NCI-H524 (cell line): ENCODE results near the gene GRPR.
"Not testable (repeated sequence)": the region's sequence is repeated elsewhere in the genome, so short reads cannot be mapped to it uniquely, and the experiment has no call there.

Experiments used
- DNase-seq, 2 experiments: peaks; one replicate each; lab custom pipeline; 2025; lab: John Stamatoyannopoulos, UW

The GRPR gene

DNA sequence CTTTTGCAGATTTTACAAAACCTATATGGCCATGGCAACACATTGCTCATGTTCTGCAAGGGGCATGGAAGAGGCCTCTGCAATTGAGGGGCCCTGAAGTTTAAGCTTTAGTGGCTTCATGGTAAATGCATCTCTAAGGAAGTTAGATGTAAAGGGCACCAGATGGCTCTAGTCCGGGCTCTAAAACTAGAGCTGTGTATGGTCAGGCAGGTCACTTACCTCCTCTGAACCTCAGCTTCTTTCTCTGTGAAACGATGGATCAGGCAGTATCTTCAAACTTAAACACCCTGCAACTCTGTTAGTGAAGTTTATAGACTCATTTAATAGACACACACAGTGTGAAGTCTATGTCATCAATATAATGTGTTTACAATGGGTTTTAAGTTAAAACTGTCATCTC is 53.9 kb downstream of the GRPR start:
- no peak for DNase-seq

DNA sequence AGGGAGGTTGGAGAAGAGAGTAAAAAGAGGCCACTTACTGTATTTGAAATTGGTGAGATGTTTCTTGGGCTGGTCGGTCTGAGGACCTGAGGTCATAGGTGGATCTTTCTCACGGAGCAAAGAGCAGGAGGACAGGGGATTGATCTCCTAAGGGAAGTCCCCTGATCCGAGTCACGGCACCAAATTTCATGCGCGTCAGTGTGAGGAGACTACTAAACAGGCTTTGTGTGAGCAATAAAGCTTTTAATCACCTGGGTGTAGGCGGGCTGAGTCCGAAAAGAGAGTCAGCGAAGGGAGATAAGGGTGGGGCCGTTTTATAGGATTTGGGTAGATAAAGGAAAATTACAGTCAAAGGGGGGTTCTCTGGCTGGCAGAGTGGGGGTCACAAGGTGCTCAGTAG is 60.5 kb downstream of the GRPR start:
- DNase-seq = not testable (repeated sequence)

DNA sequence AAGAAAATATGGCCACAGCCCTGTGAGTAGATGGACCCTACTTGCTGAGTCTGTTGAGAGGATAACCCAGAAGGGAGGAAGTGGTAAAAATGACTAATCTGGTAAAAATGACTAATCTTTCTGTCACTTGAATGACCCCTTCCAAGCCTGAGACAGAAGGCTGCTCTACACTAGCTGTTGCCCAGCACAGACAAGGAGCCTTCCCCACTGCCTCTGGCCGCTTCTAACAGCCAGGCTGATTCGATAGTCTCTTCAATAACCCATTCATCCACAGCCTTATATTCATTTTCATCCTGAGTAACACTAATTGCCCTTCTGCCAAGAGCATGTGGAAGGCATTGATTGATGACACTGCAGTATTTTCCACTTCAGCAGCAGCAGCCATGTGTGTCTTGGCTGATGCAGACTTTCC is 62.4 kb downstream of the GRPR start:
- DNase-seq = peak in 1 of 2 experiments; percentile 11

DNA sequence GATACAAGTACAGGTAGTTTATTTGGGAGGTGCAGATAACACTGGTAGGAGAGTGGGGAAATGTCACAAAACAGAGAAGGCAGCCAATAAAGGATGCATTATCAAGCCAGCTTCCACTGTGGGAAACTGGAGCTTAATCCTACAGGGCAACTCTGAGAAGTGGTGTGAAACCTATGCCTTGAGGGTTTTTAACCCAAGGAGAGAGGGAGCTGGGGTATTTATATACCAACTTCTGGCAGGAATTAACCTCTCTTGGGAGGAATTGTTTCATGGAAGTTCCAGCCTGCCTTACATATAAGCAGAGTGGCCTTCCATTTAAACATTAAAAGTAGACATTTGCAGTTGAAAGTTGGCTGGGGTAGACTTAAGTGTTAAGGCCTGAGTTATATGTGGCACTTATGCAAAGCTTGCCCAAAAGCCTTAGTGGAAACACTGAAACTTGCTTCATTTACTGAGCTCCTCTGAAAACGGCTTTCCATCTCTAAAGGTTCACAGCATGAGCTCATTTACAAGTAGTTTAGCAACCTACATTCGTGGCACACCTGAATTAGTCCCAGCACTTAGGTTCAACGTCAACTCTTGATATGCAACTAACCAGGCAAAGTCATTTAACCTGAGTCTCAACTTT is 63.1 kb downstream of the GRPR start:
- DNase-seq = no peak

DNA sequence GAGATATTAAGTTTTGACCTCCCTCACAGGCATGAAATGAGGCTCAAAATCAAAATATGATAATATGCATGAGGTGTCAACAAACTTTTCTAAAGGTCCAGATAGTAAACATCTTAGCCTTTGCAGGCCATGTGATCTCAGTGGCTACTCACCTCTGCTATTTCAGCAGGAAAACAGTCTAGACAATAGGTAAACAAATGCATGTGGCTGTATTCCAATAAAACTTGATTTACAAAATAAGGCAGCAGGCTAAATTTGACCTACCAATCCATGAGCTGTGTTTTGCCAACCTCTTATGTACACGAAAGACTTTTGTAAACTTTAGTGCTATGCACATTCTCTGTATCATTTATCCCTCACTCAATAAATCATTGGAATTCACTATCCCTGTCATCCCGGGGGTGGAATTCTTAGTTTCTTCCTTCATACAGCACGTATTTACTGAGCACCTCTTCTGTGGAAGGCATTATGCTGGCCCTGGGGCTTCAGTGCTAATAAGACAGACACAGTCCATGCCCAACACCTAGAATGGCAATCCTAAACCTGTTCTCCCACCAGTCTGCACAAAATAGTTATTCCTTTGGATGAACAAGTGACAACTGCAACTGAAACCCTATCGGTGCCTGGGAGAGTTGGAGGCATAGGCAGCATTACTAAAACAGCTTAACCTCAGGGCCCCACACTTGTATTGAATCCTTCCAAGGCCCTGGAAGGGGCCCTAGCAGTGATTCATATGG is 63.8 kb downstream of the GRPR start:
- DNase-seq = no peak

DNA sequence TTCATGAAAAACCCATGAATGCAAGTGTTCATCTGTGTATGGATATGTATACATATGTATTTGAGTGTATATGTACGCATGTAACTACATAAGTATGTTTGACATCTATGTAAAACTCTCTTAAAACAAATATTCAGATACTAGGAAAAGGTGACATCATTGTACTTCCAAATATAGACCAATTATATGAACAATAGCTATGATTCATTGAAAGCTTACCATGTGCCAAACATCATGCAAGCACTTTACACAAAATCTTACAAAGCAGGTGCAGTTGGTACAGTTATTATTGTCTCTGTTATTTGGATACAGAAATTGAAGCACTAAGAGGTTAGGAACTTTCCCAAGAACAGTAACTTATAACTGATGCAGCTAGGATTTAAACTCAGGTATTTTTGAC is 65.3 kb downstream of the GRPR start:
- DNase-seq = no peak

DNA sequence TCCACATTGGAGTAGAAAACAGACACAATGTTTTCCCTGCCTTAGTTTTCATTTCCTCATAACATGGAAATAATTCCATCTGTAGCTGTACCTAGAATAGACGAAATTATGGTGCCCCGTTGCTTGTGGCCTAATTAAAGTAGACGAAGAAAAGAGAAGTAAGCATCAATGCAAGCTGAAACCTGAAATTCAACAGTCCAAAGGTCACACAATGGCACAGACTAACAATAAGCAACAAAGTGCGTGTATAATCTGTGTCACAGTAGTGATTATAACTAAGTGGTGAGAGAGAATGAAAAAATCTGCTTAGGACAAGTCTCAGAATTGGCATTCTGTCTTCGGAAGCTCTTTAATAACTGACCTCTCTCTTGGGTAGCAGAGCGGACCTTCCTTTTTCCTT is 68.2 kb downstream of the GRPR start:
- no peak for DNase-seq

DNA sequence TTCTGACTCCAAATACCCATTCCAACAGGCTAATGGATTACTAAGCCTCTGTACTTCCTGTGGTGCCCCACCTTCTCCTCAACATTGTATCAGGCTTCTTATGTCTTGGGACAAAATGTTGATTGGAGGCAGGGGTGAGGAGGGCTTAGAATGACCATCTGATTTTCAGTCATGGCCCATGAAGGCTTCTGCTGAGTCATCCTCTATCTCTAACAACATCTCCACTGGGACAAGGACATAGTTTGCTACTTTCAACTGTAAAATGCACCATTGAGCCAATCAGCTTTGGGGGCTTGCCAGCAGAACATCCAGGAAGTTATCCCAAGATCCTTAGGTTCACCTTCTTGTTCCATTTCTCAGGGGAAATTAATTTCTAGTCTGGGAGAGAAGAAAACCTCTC is 73.5 kb downstream of the GRPR start:
- DNase-seq = no peak

DNA sequence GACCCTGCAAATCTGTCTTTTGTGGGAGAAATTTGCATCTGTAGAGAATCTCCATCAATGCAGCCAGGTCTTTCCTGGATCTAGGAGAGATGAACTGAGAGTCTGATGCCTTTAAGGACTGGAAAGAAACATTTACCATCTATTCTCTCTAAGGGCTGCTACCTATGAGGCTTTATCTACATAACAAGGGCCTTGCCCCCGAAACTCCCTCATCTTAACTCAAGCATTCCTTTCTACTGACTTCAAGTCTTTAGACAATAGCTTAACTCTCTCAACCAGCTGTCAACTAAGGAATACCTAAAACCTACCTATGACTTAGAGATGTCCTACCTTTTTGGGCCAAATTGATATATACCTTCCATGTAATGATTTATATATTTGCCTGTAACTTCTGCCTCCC is 76.0 kb downstream of the GRPR start:
- DNase-seq = peak in 1 of 2 experiments; percentile 14

DNA sequence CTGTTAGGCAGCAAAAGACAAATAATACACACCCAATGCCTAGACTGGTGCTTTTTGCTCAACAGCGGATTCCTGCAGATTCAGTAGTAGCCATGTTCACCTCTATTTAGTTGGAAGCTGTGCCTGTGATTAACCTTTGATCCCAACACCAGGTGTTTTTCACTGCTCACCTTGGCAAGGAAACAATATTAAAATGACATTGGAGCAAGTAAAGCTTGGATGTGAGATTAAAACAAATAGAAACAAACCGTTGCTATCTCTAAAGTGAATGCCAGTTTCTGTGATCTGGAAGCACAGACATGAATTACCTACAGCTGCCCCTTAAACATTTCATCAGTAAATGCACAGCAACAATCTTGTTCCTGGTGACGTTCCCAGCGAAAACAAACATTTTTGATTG is 79.6 kb downstream of the GRPR start:
- DNase-seq = no peak
